Activated CD8-positive, alpha-beta memory T cell treated with anti-CD3 and anti-CD28 coated beads, Interleukin-2, amount 50 U/mL, for 4 hours (primary cell): Measurements from ENCODE around the gene RPS3.

Source experiments
- DNase-seq: peaks from one replicate; pipeline ENCODE4 v3.0.0-alpha.2; 2020

The RPS3 gene

GRCh38 chr11:75420224-75421034, 21.1 kb downstream of the RPS3 start:
- no peak for DNase-seq

- DNase-seq: no peak
Observed at GRCh38 chr11:75421035-75421602, 21.8 kb downstream of the RPS3 start.

- DNase-seq: no peak
Observed at GRCh38 chr11:75421902-75422247, 22.6 kb downstream of the RPS3 start.

- no peak for DNase-seq
Observed at GRCh38 chr11:75422248-75423231, 23.2 kb downstream of the RPS3 start.

GRCh38 chr11:75423721-75424120, 24.4 kb downstream of the RPS3 start:
- DNase-seq: no peak

- no peak for DNase-seq
Observed at GRCh38 chr11:75424396-75424795, 25.1 kb downstream of the RPS3 start.

- no peak for DNase-seq
Observed at GRCh38 chr11:75425422-75425821, 26.1 kb downstream of the RPS3 start.

- DNase-seq: no peak
Observed at GRCh38 chr11:75426720-75427086, 27.4 kb downstream of the RPS3 start.

GRCh38 chr11:75427181-75427580, 27.9 kb downstream of the RPS3 start:
- no peak for DNase-seq

- peak; percentile 53 for DNase-seq
Observed at GRCh38 chr11:75428281-75428724, 29.0 kb downstream of the RPS3 start.

GRCh38 chr11:75428989-75429640, 29.8 kb downstream of the RPS3 start:
- no peak for DNase-seq

GRCh38 chr11:75429641-75429901, 30.3 kb downstream of the RPS3 start:
- no peak for DNase-seq

- peak; percentile 62 for DNase-seq
Observed at GRCh38 chr11:75429902-75430713, 30.8 kb downstream of the RPS3 start.

GRCh38 chr11:75430714-75431532, 31.6 kb downstream of the RPS3 start:
- DNase-seq: no peak

GRCh38 chr11:75431533-75432525, 32.5 kb downstream of the RPS3 start:
- no peak for DNase-seq

- no peak for DNase-seq
Observed at GRCh38 chr11:75432911-75433321, 33.6 kb downstream of the RPS3 start, which contains the start of gene KLHL35. KLHL35 (minus strand) TSS chr11:75433203; CDS start chr11:75430629, 2,574 bp downstream.

GRCh38 chr11:75433443-75433842, 34.1 kb downstream of the RPS3 start:
- no peak for DNase-seq

GRCh38 chr11:75434051-75434450, 34.7 kb downstream of the RPS3 start:
- DNase-seq: no peak

- DNase-seq: no peak
Observed at GRCh38 chr11:75434886-75435570, 35.7 kb downstream of the RPS3 start.
